ENCODE measurements around the gene SBF2.

The SBF2 gene

DNA sequence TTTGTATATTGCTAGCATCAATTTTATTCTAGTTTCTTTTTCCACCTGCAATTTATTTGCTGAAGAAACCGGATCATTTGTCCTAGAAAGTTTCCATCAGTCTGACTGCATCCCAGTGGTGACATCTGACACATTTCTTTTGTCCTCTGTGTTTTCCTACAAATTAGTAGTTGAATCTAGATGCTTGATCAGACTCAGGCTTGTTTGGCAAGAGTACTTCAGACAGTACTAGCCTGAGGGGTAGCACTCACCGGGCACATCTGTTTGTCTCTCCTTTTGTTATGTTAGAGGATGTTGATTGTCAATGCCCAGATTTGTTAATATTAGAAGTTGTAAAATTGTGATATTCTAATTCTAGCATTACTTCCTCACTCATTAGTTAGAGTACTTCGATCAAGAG, 425.4 kb downstream of the SBF2 start:
- no peak overlapping the region for H3K4me3 ChIP-seq (ENCODE audit: low read depth, low read length)
- DNase-seq (ENCODE audit: low read depth), result no peak
- TF ChIP-seq, protein P1, sequence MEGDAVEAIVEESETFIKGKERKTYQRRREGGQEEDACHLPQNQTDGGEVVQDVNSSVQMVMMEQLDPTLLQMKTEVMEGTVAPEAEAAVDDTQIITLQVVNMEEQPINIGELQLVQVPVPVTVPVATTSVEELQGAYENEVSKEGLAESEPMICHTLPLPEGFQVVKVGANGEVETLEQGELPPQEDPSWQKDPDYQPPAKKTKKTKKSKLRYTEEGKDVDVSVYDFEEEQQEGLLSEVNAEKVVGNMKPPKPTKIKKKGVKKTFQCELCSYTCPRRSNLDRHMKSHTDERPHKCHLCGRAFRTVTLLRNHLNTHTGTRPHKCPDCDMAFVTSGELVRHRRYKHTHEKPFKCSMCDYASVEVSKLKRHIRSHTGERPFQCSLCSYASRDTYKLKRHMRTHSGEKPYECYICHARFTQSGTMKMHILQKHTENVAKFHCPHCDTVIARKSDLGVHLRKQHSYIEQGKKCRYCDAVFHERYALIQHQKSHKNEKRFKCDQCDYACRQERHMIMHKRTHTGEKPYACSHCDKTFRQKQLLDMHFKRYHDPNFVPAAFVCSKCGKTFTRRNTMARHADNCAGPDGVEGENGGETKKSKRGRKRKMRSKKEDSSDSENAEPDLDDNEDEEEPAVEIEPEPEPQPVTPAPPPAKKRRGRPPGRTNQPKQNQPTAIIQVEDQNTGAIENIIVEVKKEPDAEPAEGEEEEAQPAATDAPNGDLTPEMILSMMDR (IDR thresholded peaks at IDR 0.05; ENCODE audit: low read depth, low read length, missing control alignments), result no peak

DNA sequence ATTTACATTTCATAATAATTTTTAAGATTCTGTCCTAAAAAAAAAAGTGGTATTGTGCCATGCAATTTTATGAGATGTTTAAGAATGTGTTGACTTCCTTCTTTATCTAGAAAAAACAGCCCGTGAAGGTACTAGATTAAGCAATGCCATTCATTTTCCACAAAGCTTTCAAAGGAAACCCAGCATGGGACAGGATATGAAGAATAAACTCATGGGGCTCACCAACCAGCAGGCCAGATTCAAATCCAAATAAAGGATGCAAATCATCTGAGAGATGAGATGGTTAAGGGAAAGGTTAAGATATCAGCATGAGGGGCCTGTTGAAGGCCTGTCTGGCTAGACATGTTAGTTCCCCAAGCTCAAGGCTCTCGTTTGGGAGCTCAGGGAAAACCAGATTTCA, 431.0 kb downstream of the SBF2 start:
- no peak for DNase-seq (ENCODE audit: low read depth)
- TF ChIP-seq, protein P1 (IDR thresholded peaks at IDR 0.05; ENCODE audit: low read depth, low read length, missing control alignments), result no peak
- H3K4me3 ChIP-seq (ENCODE audit: low read depth, low read length), result no peak overlapping the region

GRCh38 chr11:9861860-9862725, 431.9 kb downstream of the SBF2 start:
- H3K4me3 ChIP-seq (ENCODE audit: low read depth, low read length), result no peak overlapping the region
- DNase-seq (ENCODE audit: low read depth), result peak; percentile 51
- TF ChIP-seq, protein P1 (IDR thresholded peaks at IDR 0.05; ENCODE audit: low read depth, low read length, missing control alignments), result peak; percentile 82

DNA sequence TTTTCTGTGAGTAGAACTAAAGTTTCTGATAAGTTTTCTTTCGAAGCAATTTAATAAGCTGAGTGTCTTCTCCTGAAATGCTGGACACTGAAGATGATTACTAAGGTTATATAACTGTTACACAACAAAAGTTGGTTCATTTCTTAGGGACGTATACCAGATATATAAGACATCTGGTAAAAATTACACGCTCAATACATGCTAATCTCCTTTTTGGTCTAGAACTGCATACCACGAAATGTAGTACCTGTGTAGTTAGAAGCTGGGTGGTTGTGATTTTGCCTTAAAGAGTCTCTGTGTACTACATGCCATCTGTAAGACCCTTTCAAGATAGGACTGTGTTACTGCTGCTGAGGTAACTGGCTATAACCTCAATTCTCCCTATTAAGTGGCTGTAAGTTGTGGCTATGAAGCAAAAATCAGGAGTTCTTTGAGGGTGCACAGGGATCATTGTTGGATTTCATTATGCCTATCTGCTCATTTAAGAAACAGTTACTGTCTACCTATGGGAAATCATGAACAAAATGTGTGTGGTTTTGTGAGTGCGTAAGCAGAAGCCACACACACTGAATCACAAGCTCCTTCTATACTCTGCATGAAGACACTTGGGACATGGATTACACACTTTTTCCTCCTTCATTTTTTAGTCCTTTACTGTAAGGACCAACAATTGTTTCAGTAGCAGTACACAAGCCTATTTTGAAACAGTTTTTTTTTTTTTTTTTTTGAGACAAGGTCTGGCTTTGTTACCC, 434.3 kb downstream of the SBF2 start:
- DNase-seq (ENCODE audit: low read depth), result no peak
- TF ChIP-seq, protein P1 (IDR thresholded peaks at IDR 0.05; ENCODE audit: low read depth, low read length, missing control alignments), result no peak
- H3K4me3 ChIP-seq (ENCODE audit: low read depth, low read length), result no peak overlapping the region

DNA sequence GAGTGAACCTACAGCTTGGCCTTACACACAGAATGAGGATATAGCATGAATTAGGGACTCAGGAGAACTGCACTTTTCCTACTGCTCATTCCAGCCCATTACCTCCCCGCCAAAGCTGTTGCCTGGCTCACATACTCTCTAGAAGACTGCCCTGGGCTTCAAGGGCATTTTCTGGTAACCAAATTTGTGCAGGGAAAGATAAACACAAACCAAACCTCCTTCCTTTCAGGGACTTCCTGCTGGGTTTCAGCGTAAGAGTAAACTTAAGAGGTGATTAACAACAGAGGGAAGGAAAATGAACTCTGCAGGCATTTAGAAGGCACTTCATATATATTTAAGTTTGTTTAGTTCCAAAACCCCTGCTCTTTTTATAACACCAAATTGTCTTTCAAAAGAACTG, 435.2 kb downstream of the SBF2 start:
- DNase-seq (ENCODE audit: low read depth), result no peak
- no peak overlapping the region for H3K4me3 ChIP-seq (ENCODE audit: low read depth, low read length)
- TF ChIP-seq, protein P1 (IDR thresholded peaks at IDR 0.05; ENCODE audit: low read depth, low read length, missing control alignments), result no peak

DNA sequence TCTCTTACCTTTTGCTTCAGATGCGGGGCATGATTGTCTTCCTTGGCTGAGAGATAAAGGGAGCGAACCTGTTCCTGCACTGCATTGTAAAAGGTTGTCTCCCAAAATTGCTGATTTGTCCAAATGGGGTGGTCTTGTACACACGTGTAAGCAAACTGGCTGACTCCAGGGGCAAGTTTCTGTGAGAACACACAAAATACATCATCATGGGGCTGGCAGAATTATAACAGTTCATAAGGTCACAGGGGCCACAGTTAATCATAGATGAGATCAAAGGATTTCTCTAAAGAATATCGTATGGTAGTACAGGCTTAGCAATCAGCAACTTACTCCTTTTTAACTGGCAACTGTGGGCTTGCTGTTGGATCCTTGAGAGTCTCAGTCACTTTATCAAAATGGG, 435.8 kb downstream of the SBF2 start:
- TF ChIP-seq, protein P1 (IDR thresholded peaks at IDR 0.05; ENCODE audit: low read depth, low read length, missing control alignments), result no peak
- no peak for DNase-seq (ENCODE audit: low read depth)
- H3K4me3 ChIP-seq (ENCODE audit: low read depth, low read length), result no peak overlapping the region
